Ecto neural progenitor cell (in vitro differentiated cells): ENCODE results near the gene CENPH.
"Not testable (repeated sequence)": the region's sequence is repeated elsewhere in the genome, so short reads cannot be mapped to it uniquely, and the experiment has no call there.

ENCODE experiments used
- DNase-seq: peaks from one replicate; pipeline ENCODE4 v3.0.0-alpha.2; 2018; ENCODE audit warnings: low spot score

CENPH gene

GRCh38 chr5:69250593-69250992, 61.2 kb downstream of the CENPH start:
- no peak for DNase-seq

- DNase-seq: no peak
Observed at GRCh38 chr5:69252437-69252836, 63.1 kb downstream of the CENPH start.

- not testable (repeated sequence) for DNase-seq
Observed at GRCh38 chr5:69255940-69256339, 66.6 kb downstream of the CENPH start.

- DNase-seq: no peak
Observed at GRCh38 chr5:69257577-69257976, 68.2 kb downstream of the CENPH start.
